Activated T-helper 1 cell treated with Interleukin-2 at 50 U/mL for 16 hours (primary cell): ENCODE results near the gene GSAP.
"Not testable (repeated sequence)": the region's sequence is repeated elsewhere in the genome, so short reads cannot be mapped to it uniquely, and the experiment has no call there.

Experiments
- DNase-seq: peaks from one replicate; pipeline ENCODE4 v3.0.0-alpha.2; 2020; ENCODE audit warnings: low read depth

The GSAP gene

DNA sequence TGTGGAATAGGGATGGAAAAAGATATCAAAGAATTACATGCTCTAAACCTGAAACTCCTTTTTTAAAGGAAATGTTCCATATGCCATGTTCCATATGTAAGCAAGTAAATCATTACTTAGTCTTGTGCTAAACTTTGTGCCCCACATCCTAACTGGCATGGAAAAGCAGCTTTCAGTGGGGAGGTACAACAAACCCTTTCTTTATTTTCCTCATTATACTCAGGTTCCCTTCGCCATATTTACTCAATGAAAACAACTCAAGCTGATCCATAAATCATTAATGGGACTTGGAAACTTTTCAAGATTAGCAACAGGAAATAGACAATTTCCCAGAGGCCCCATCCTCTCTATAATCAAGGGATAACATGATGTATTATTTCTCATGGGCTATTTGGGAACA, 56.0 kb downstream of the GSAP start:
- no peak for DNase-seq

DNA sequence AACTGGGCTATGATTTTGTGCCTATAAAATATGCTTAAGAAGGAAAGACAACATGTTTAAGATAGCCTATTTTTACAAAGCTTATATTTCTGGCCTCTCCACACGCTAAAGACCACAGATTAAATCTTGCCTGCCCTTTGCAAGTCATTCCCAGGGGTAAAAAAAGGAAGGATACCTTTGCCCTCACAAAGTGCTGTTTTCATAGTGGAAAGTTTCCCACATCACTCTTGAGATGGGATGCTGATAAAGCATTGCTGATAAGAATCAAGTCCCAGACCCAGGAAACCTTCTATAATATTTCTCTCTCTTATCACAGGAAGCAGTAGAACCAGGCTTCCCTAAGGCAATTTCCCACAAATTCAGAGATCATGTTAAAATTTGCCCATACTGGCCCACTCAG, 56.5 kb downstream of the GSAP start:
- no peak for DNase-seq

- DNase-seq, result no peak
These were observed 61.2 kb downstream of the GSAP start for GRCh38 chr7:77354914-77355313.

DNA sequence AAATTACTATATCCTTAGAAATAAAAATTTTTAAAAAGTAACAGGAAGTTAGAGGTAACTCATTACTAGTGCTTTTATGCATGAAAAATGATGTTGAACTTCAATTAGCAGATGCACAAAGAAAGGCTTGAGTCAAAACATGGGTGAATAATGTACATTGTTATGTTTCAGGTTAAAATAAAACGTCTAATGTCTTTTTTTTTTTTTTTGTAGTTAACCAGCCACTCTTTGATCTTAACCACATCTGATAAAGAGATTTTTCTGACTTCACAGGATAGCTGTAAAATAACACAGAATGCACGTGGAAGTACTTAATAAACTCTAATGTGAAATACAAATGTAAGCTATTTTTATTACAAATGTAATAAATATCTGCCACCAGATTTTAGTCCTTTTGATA, 61.7 kb downstream of the GSAP start:
- DNase-seq, result no peak

DNA sequence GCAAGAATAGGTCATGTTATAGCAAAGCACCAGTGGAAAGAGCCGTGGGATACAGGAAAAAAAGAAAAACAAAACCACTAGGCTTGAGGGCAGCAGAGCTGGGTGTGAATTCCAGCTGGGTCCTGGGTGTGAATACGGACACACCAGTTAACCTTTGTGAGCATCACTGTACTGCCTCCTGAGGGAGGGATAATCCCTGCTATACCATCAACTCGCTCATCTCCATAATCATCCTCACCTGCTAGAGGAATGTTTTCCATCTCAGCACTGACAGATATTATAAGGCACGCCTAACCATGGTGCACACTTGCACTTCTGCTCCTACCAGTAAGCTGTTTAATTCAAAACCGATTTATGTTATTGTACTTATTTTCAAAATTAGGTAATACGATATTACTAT, 62.2 kb downstream of the GSAP start:
- no peak for DNase-seq

- no peak for DNase-seq
These were observed 62.8 kb downstream of the GSAP start for GRCh38 chr7:77353407-77353721.

DNA sequence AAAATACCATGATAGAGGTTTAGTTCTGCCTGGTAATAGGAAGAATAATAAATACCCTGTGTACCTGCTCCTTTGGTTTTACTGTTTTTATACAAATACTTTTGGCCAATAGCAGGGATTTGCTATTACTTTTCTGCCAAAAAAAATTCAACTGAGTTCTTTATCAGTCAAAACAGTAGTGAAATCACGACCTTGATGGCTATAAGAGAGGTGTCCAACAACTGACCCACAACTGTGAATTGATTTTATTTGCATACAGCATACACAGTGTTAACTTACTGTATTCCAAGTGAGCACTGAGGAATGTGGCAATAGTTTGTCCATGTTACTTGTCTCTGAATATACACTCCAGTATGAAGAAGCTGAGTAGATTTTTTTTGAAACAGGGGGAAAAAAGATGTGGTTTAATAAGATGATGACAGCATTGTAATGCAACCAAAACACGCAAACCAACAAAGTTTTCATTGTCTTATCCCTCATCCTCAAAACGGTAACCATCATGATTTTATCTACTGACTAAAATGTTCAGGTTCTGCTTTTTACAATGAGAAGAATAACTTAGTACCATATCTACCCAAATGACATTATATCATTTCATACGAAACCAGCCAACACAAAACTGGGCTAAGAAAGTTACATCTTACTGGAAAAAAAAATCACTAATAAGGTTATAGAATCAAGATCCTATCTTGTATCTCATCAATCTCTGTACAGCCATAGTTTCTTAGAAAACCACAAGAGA, 63.3 kb downstream of the GSAP start:
- no peak for DNase-seq

DNA sequence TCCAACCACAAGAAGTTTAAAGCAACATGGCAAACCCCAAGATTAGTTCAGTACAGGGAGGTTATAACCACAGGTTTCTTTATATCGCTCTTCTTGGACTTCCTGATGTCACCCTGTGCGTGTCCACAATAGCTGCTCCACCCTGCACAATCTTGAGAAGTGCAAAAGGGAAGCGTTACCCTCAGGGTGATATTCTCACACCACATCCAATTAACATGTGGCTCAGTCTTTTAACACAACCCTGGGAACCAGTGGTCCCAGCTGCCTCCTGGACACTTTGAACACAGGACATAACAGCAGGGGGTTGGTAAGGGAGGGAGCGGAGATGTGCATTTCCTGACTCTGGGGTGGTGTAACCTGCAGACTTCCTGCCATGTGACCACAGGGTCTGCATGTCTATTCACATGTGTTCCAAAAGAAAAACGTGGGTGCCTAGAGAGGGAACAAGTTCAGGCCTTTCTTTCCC, 64.6 kb downstream of the GSAP start:
- DNase-seq, result peak; percentile 33

- DNase-seq, result no peak
These were observed 67.0 kb downstream of the GSAP start for GRCh38 chr7:77349141-77349540.

- DNase-seq, result no peak
These were observed 67.8 kb downstream of the GSAP start for GRCh38 chr7:77348371-77348813.

DNA sequence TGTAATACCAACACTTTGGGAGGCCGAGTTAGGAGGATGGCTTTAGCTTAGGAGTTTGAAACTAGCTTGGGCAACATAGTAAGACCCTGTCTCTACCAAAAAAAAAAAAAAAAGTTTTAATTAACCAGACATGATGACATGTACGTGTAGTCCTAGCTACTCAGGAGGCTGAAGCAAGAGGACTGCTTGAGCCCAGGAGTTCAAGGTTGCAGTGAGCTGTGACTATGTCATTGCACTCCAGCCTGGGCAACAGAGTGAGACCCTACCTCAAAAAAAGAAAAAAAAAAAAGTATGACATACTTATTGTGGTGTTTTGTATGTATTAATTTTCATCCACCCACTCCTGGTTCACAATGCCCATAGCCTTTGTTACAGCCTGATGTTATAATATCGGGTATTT, 69.7 kb downstream of the GSAP start:
- DNase-seq, result no peak

GRCh38 chr7:77345426-77345825, 70.7 kb downstream of the GSAP start:
- not testable (repeated sequence) for DNase-seq

DNA sequence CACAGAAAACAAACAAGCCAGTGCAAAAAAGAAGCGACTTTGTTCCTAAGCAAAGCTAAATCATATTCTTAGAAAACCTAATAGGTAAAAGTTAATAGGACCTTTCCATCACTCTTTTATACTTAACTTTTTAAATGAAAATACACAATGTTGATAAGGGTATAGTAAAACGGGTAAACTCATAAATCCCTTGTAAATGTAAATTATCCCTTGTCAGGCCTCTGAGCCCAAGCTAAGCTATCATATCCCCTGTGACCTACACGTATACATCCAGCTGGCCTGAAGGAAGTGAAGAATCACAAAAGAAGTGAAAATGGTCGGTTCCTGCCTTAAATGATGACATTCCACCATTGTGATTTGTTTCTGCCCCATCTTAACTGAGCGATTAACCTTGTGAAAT, 76.4 kb downstream of the GSAP start:
- no peak for DNase-seq

DNA sequence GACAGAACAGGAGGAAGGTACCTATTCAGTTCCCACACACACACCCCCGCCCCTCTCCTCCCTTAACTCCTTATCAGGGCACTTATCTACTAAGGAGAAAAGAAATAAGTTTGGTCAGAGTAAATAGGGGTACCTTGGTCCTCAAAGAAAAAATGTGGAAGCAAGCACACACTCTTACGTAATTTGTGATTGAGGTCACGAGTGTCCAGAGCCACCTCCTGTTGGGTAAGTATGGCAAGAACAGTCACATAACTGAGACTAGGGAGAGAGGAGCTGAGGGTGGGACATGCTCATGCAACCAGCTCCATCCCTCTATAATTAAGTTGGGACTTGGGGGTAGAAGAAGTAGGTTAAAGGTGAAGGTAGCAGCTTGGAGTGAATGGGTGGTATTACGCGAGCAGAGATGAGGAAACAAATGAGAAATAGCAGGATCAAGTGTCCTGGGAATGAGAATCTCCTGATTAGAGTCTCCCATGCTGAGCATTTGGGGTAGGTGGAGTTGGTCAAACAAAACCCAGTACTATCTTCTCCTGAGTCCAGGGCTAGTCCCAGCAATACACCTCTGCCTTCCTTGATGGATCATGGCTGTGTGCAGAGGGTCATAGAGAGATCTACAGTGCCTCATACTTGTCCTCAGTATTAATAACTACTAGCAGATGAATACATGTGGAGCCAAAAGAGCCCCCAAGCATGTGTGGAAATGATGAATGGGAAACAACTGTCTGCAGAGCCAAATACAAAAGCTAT, 77.1 kb downstream of the GSAP start:
- DNase-seq, result no peak

DNA sequence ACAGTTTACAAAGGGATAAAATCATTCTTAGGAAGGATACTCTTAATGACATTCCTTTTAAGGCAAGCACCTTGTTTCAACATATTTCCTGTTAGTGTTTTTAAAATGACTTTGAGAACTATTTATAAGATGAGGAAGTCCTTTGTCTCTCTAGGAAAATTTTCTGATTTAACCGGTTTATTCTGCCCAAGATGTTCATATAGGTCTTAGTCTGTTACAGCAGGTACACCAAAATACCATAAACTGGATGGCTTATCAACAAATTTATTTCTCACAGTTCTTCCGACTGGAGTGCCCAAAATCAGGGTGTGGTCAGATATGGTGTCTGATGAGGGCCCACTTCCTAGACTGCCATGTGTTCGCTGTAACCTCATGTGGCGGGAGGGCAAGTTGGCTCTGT, 77.9 kb downstream of the GSAP start:
- DNase-seq, result no peak

DNA sequence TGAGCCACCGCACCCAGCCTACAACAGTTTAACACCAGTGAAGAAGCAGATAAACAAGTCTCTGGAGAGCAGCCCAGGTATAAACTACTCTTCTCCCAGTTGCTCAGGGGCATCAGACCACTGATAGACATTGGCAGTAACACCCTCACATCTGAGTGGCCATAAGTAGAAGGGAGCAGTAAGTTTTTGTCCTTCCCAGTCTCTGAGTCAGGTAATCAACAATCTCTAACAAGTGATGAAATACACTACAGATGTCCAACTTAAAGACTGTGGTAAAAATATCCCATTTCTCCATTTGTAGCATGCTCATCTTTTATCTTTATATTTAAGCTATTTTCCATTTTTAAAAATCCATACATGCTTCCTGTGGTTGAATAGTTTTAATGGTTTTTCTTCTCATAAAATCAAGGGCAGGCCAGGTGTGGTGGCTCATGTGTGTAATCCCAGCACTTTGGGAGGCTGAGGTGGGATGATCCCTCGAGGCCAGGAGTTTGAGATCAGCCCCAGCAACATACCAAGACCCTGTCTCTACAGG, 78.6 kb downstream of the GSAP start:
- no peak for DNase-seq

DNA sequence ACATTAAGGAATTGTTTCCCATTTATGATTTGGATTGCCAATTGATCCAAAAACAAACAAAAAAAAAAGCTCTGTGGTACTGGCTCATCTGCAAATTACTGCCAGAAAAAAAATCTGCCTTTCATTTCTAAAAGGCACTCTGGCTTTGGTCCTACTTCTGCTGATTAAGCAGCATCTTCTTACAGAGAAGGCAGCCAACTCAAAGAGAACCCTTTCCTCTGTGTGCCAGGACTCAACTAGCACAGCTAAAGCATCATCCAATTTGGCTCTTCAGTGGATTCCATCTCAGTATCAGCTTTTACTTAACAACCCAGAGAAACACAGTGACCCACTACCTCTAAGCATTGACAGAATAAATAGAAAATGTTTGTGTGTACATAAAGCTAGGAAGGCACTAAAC, 80.6 kb downstream of the GSAP start:
- DNase-seq, result no peak

DNA sequence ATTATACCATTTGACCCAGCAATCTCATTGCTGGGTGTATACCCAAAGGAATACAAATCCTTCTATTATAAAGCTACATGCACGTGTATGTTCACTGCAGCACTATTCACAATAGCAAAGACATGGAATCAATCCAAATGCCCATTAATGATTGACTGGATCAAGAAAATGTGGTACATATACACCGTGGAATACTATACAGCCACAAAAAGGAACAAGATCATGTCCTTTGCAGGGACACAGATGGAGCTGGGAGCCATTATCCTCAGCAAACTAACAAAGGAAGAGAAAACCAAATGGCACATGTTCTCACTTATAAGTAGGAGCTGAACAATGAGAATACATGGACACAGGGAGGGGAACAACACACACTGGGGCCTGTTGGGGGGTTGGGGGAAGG, 82.1 kb downstream of the GSAP start:
- DNase-seq, result not testable (repeated sequence)

- DNase-seq, result no peak
These were observed 84.0 kb downstream of the GSAP start for GRCh38 chr7:77331938-77332695.

- no peak for DNase-seq
These were observed 85.8 kb downstream of the GSAP start for GRCh38 chr7:77330169-77330882.

GRCh38 chr7:77329466-77330168, 86.5 kb downstream of the GSAP start:
- DNase-seq, result no peak
